HG02610 (cell line): ENCODE results near the gene KRTAP9-2.
"Not testable (repeated sequence)": the region's sequence is repeated elsewhere in the genome, so short reads cannot be mapped to it uniquely, and the experiment has no call there.

Experiments
- ATAC-seq: cut with Tn5 transposase; IDR thresholded peaks from one replicate; pipeline ENCODE4 v1.9.1; 2021; ENCODE audit warnings: mild to moderate bottlenecking, moderate library complexity; ENCODE audit not compliant: unreplicated experiment

KRTAP9-2 gene

GRCh38 chr17:41232399-41233105 is 6.1 kb downstream of the KRTAP9-2 start, which contains the start of gene KRTAP9-3:
Gene KRTAP9-3 (plus strand): TSS chr17:41232449. CDS start chr17:41232502, 53 bp downstream.
- not testable (repeated sequence) for ATAC-seq

- not testable (repeated sequence) for ATAC-seq
Measured at GRCh38 chr17:41237116-41237515, 10.7 kb downstream of the KRTAP9-2 start.

GRCh38 chr17:41237949-41238437 is 11.5 kb downstream of the KRTAP9-2 start, which contains the start of gene KRTAP9-8:
Gene KRTAP9-8 (plus strand): TSS chr17:41237999. CDS start chr17:41238052, 53 bp downstream.
- ATAC-seq = not testable (repeated sequence)

GRCh38 chr17:41246995-41247787 is 20.7 kb downstream of the KRTAP9-2 start:
- not testable (repeated sequence) for ATAC-seq

- ATAC-seq = not testable (repeated sequence)
Measured at GRCh38 chr17:41249637-41250240, 23.3 kb downstream of the KRTAP9-2 start, which contains the start of gene KRTAP9-4. Gene KRTAP9-4 (plus strand): TSS chr17:41249687. CDS start chr17:41249721, 34 bp downstream.

GRCh38 chr17:41251261-41251660 is 24.8 kb downstream of the KRTAP9-2 start:
- no peak for ATAC-seq

- ATAC-seq = no peak
Measured at GRCh38 chr17:41254861-41255260, 28.4 kb downstream of the KRTAP9-2 start.

- not testable (repeated sequence) for ATAC-seq
Measured at GRCh38 chr17:41255381-41256290, 29.2 kb downstream of the KRTAP9-2 start, which contains the start of gene KRTAP9-9. Gene KRTAP9-9 (plus strand): TSS chr17:41255384.

GRCh38 chr17:41256291-41256685 is 29.8 kb downstream of the KRTAP9-2 start:
- ATAC-seq = no peak

- no peak for ATAC-seq
Measured at GRCh38 chr17:41258406-41258805, 32.0 kb downstream of the KRTAP9-2 start.

- no peak for ATAC-seq
Measured at GRCh38 chr17:41263212-41263611, 36.8 kb downstream of the KRTAP9-2 start.

- no peak for ATAC-seq
Measured at GRCh38 chr17:41264599-41264998, 38.2 kb downstream of the KRTAP9-2 start.

- ATAC-seq = no peak
Measured at GRCh38 chr17:41265078-41265477, 38.6 kb downstream of the KRTAP9-2 start, which contains the start of gene KRTAP9-6. Gene KRTAP9-6 (plus strand): TSS chr17:41265378. CDS start chr17:41265378, 0 bp downstream.

GRCh38 chr17:41267711-41268110 is 41.3 kb downstream of the KRTAP9-2 start:
- ATAC-seq = no peak

GRCh38 chr17:41271323-41271722 is 44.9 kb downstream of the KRTAP9-2 start:
- ATAC-seq = not testable (repeated sequence)

GRCh38 chr17:41271858-41272257 is 45.4 kb downstream of the KRTAP9-2 start:
- no peak for ATAC-seq

- not testable (repeated sequence) for ATAC-seq
Measured at GRCh38 chr17:41275648-41276190, 49.3 kb downstream of the KRTAP9-2 start, which contains the start of gene KRTAP9-7. Gene KRTAP9-7 (plus strand): TSS chr17:41275698. CDS start chr17:41275698, 0 bp downstream.
